GM18951 (cell line): ENCODE measurements around the gene WWOX.

Experiments
- POLR2A ChIP-seq: IDR thresholded peaks from 4 replicates; pipeline ENCODE4 v1.6.1; 2011; ENCODE audit warnings: mild to moderate bottlenecking; ENCODE audit not compliant: insufficient read length, insufficient read depth; ENCODE audit errors: extremely low read depth
- in situ Hi-C: fragments of 300-500 bp; cut with MboI; formaldehyde crosslinking; loops from one replicate; pipeline ENCODE4 v1.12.0; 2022; ENCODE audit warnings: low sequenced_read_pairs, mixed read lengths, inconsistent platforms; ENCODE audit not compliant: unreplicated experiment

Gene WWOX

DNA sequence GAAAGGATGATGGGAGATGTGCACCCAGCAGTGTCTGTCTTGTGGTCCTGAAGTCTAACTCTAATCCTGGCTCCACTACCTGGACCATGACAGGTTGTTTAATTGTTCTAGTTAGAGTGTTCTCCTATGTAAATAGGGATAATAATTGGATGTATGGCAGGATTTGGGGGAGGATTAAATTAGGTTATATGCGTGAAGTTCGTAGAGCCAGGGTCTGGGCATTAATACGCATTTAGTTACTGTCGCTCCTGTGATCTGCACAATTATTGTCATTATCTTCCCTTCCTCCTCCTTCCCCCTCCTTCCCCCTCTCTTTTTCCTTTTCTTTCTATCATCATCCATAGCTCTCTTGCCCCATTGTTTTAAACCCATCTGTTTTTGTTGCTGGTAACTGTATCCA, 210.3 kb downstream of the WWOX start:
- no peak for TF ChIP-seq POLR2A
- in situ Hi-C loops, result no loop called here

GRCh38 chr16:78310196-78310595, 210.7 kb downstream of the WWOX start:
- in situ Hi-C loops, result no loop called here
- no peak for TF ChIP-seq POLR2A

- in situ Hi-C loops, result no loop called here
- TF ChIP-seq POLR2A, result no peak
Measured at GRCh38 chr16:78310990-78311561, 211.6 kb downstream of the WWOX start.

DNA sequence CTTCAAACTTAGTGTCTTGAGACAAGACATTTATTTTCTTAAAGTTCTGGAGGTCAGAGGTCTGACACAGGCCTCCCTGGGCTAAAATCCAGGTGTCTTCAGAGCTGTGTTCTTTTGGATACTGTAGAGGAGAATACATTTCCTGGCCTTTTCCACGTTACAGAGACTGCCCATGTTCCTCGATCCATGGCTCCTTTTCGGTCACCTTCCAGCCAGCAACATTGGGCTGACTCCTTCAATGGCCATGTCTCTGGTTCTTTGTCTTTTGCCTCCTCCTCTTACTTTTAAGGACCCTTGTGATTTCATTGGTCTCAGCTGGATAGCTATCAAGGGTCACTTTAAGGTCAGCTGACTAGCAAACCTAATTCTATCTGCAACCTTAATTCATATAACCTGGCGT, 212.4 kb downstream of the WWOX start:
- in situ Hi-C loops, result no loop called here

GRCh38 chr16:78317564-78318240, 218.2 kb downstream of the WWOX start:
- no peak for TF ChIP-seq POLR2A
- in situ Hi-C loops, result no loop called here

More for the DNA sequence above, 212.4 kb downstream of the WWOX start:
- TF ChIP-seq POLR2A, result no peak

GRCh38 chr16:78321620-78322360, 222.3 kb downstream of the WWOX start:
- in situ Hi-C loops, result no loop called here

GRCh38 chr16:78323315-78323714, 223.9 kb downstream of the WWOX start:
- in situ Hi-C loops, result no loop called here
- no peak for TF ChIP-seq POLR2A

More at GRCh38 chr16:78321620-78322360, 222.3 kb downstream of the WWOX start:
- TF ChIP-seq POLR2A, result no peak

- no peak for TF ChIP-seq POLR2A
- in situ Hi-C loops, result no loop called here
Measured at GRCh38 chr16:78324649-78325285, 225.3 kb downstream of the WWOX start.

GRCh38 chr16:78325468-78326352, 226.3 kb downstream of the WWOX start:
- no peak for TF ChIP-seq POLR2A
- in situ Hi-C loops, result no loop called here

DNA sequence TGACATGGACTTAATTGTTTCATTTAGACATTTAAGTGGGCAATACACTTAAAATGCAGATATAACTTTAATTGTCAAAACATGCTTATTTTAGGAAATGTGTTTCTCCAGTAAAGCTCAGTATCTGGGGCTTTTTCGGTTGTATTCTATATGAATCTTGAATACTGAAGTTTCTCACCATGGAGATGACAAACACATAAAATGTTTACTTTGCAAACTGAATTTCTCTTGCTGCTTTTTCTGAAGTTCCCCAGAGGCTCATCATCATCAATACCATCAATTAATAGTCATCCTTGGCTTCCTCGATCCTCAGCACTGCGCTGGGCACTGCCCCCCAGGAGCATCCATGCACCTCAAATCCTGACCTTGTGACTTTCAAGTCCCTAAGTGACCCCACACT, 227.3 kb downstream of the WWOX start:
- no peak for TF ChIP-seq POLR2A
- in situ Hi-C loops, result no loop called here

- TF ChIP-seq POLR2A, result no peak
- in situ Hi-C loops, result no loop called here
Measured at GRCh38 chr16:78331731-78332130, 232.3 kb downstream of the WWOX start.

GRCh38 chr16:78333808-78334207, 234.4 kb downstream of the WWOX start:
- no peak for TF ChIP-seq POLR2A
- in situ Hi-C loops, result no loop called here
